HG02943 (cell line): ENCODE data around the gene FAM78A.
A peak's percentile ranks its signal among the peaks of the same experiment; 100 is the strongest.

ENCODE experiments used
- ATAC-seq: cut with Tn5 transposase; IDR thresholded peaks from one replicate; pipeline ENCODE4 v1.9.1; 2021; ENCODE audit warnings: mild to moderate bottlenecking, low read depth, moderate library complexity; ENCODE audit not compliant: unreplicated experiment

FAM78A gene

GRCh38 chr9:131240047-131240921 lies 36.0 kb downstream of the FAM78A start:
- ATAC-seq, result no peak

GRCh38 chr9:131239161-131239975 lies 36.9 kb downstream of the FAM78A start:
- no peak for ATAC-seq

GRCh38 chr9:131238402-131239021 lies 37.8 kb downstream of the FAM78A start:
- ATAC-seq, result peak; percentile 35

GRCh38 chr9:131237931-131238401 lies 38.3 kb downstream of the FAM78A start:
- peak; percentile 83 for ATAC-seq

GRCh38 chr9:131237291-131237690 lies 39.0 kb downstream of the FAM78A start:
- ATAC-seq, result no peak

- ATAC-seq, result no peak
Measured at GRCh38 chr9:131236761-131237160, 39.5 kb downstream of the FAM78A start.

- ATAC-seq, result no peak
Measured at GRCh38 chr9:131236161-131236560, 40.1 kb downstream of the FAM78A start.

- ATAC-seq, result no peak
Measured at GRCh38 chr9:131235480-131235851, 40.8 kb downstream of the FAM78A start.

- ATAC-seq, result no peak
Measured at GRCh38 chr9:131234799-131235479, 41.4 kb downstream of the FAM78A start.

GRCh38 chr9:131233995-131234394 lies 42.3 kb downstream of the FAM78A start:
- ATAC-seq, result no peak

GRCh38 chr9:131233556-131233955 lies 42.8 kb downstream of the FAM78A start:
- no peak for ATAC-seq

- no peak for ATAC-seq
Measured at GRCh38 chr9:131228988-131229387, 47.3 kb downstream of the FAM78A start.

- ATAC-seq, result no peak
Measured at GRCh38 chr9:131227959-131228460, 48.3 kb downstream of the FAM78A start.

GRCh38 chr9:131227112-131227958 lies 49.0 kb downstream of the FAM78A start:
- ATAC-seq, result no peak

- no peak for ATAC-seq
Measured at GRCh38 chr9:131226226-131226625, 50.1 kb downstream of the FAM78A start.

- no peak for ATAC-seq
Measured at GRCh38 chr9:131222460-131222859, 53.9 kb downstream of the FAM78A start.

- ATAC-seq, result no peak
Measured at GRCh38 chr9:131220485-131220884, 55.8 kb downstream of the FAM78A start.

GRCh38 chr9:131218370-131218769 lies 57.9 kb downstream of the FAM78A start:
- ATAC-seq, result no peak

- no peak for ATAC-seq
Measured at GRCh38 chr9:131217331-131218031, 58.8 kb downstream of the FAM78A start.
